Activated naive CD8-positive, alpha-beta T cell treated with anti-CD3 and anti-CD28 coated beads, Interleukin-2, amount 10 ng/mL, durations not matched to agents 7 days and 5 days (primary cell): ENCODE measurements around the gene SGPP2. TPM values are rescaled to one million over a fixed set of nuclear protein-coding genes. Genes with fewer than 3 reads are reported as not detected.
"Not testable (repeated sequence)": the region's sequence is repeated elsewhere in the genome, so short reads cannot be mapped to it uniquely, and the experiment has no call there.

ENCODE experiments used
- ATAC-seq: fragments of 150-1000 bp; cut with Tn5 transposase; one replicate; pipeline ENCODE4 v1.10.0; 2021; ENCODE audit warnings: low read depth, moderate library complexity
- POLR2A ChIA-PET: fragments of 350-600 bp; sonication (Branson Sonifier 250); formaldehyde crosslinking; loops from one replicate; lab custom pipeline; 2021; ENCODE audit warnings: antibody characterized with exemption; lab: Charles Lee
- DNase-seq: peaks from one replicate; pipeline ENCODE4 v3.0.0; 2021
- H3K27ac Mint-ChIP-seq: one replicate; pipeline ENCODE4 v1.8.0; 2022; ENCODE audit warnings: mild to moderate bottlenecking, mixed read lengths
- H3K27me3 Mint-ChIP-seq: one replicate; pipeline ENCODE4 v1.8.0; 2022; ENCODE audit warnings: mild to moderate bottlenecking, moderate library complexity, mixed read lengths
- H3K36me3 Mint-ChIP-seq: one replicate; pipeline ENCODE4 v1.8.0; 2021; ENCODE audit warnings: mild to moderate bottlenecking, mixed read lengths
- H3K4me1 Mint-ChIP-seq: one replicate; pipeline ENCODE4 v1.8.0; 2021; ENCODE audit warnings: mixed read lengths
- H3K4me3 Mint-ChIP-seq: one replicate; pipeline ENCODE4 v1.8.0; 2022; ENCODE audit warnings: mild to moderate bottlenecking, moderate library complexity, mixed read lengths
- H3K9me3 Mint-ChIP-seq: one replicate; pipeline ENCODE4 v1.8.0; 2021; ENCODE audit warnings: mixed read lengths
- total RNA-seq, 2 experiments: library from RNA; stranded (reverse); gene quantifications; one replicate each; pipeline ENCODE4 v1.2.3, GENCODE V29; 2021

The SGPP2 gene
- 1 to 10 TPM in 1 of 2 experiments, under 1 TPM in 1; 0.89 to 1.2 TPM for total RNA-seq

GRCh38 chr2:222424276-222424728, at the start of gene SGPP2:
SGPP2 (plus strand) TSS chr2:222424543; CDS start chr2:222424603, 60 bp downstream.
- Mint-ChIP-seq H3K9me3 (peaks cover 2% of the 10 kb centered on the region), H3K27me3 (peaks cover 40% of the 10 kb centered on the region), H3K27ac (peak within 1 kb of the TSS; percentile 54), H3K4me3 (peak within 1 kb of the TSS; percentile 81), H3K36me3 (no peaks in the 10 kb centered on the region), H3K4me1 (peaks cover 10% of the 10 kb centered on the region)
- ATAC-seq (peak; percentile 32), DNase-seq (peak; percentile 31)
- POLR2A ChIA-PET = no interaction called here

GRCh38 chr2:222375798-222376197, 48.5 kb upstream of the SGPP2 start:
- no peaks in the 10 kb centered on the region for H3K27me3 Mint-ChIP-seq
- H3K27ac Mint-ChIP-seq = no peak overlapping the region
- POLR2A ChIA-PET = no interaction called here
- no peaks in the 10 kb centered on the region for H3K4me1 Mint-ChIP-seq
- no peaks in the 10 kb centered on the region for H3K36me3 Mint-ChIP-seq
- H3K4me3 Mint-ChIP-seq = no peak overlapping the region
- ATAC-seq (no peak), DNase-seq (no peak)
- H3K9me3 Mint-ChIP-seq = no peaks in the 10 kb centered on the region

- no peak for ATAC-seq
- no peaks in the 10 kb centered on the region for H3K4me1 Mint-ChIP-seq
- H3K4me3 Mint-ChIP-seq = no peak overlapping the region
- POLR2A ChIA-PET = no interaction called here
- no peaks in the 10 kb centered on the region for H3K36me3 Mint-ChIP-seq
- no peak overlapping the region for H3K27ac Mint-ChIP-seq
- no peak for DNase-seq
- H3K9me3 Mint-ChIP-seq = no peaks in the 10 kb centered on the region
- no peaks in the 10 kb centered on the region for H3K27me3 Mint-ChIP-seq
Observed at GRCh38 chr2:222380456-222380855, 43.9 kb upstream of the SGPP2 start.

GRCh38 chr2:222381566-222381965, 42.8 kb upstream of the SGPP2 start:
- DNase-seq = no peak
- ATAC-seq = no peak
- Mint-ChIP-seq H3K4me3 (no peak overlapping the region), H3K4me1 (no peaks in the 10 kb centered on the region), H3K36me3 (no peaks in the 10 kb centered on the region), H3K9me3 (no peaks in the 10 kb centered on the region), H3K27ac (no peak overlapping the region), H3K27me3 (no peaks in the 10 kb centered on the region)
- POLR2A ChIA-PET = interaction anchor here (0.6 kb wide), 1 partner anchor 63 kb away, joined by 4 read pairs; no protein-coding TSS in a partner anchor

- no peaks in the 10 kb centered on the region for H3K36me3 Mint-ChIP-seq
- POLR2A ChIA-PET = interaction anchor here (0.6 kb wide), 1 partner anchor 432 kb away, joined by 3 read pairs; no protein-coding TSS in a partner anchor
- no peak overlapping the region for H3K27ac Mint-ChIP-seq
- H3K27me3 Mint-ChIP-seq = no peaks in the 10 kb centered on the region
- no peak for ATAC-seq
- no peaks in the 10 kb centered on the region for H3K4me1 Mint-ChIP-seq
- H3K4me3 Mint-ChIP-seq = no peak overlapping the region
- DNase-seq = no peak
- no peaks in the 10 kb centered on the region for H3K9me3 Mint-ChIP-seq
Observed at GRCh38 chr2:222383255-222383654, 41.1 kb upstream of the SGPP2 start.

- Mint-ChIP-seq H3K27me3 (no peaks in the 10 kb centered on the region), H3K36me3 (no peaks in the 10 kb centered on the region), H3K27ac (no peak overlapping the region), H3K4me1 (no peaks in the 10 kb centered on the region), H3K4me3 (no peak overlapping the region), H3K9me3 (no peaks in the 10 kb centered on the region)
- POLR2A ChIA-PET = no interaction called here
- DNase-seq (no peak), ATAC-seq (no peak)
Observed at GRCh38 chr2:222391743-222392285, 32.5 kb upstream of the SGPP2 start.

GRCh38 chr2:222393733-222394267, 30.5 kb upstream of the SGPP2 start:
- DNase-seq = no peak
- Mint-ChIP-seq H3K4me3 (no peak overlapping the region), H3K4me1 (no peaks in the 10 kb centered on the region), H3K27me3 (no peaks in the 10 kb centered on the region), H3K27ac (no peak overlapping the region), H3K9me3 (no peaks in the 10 kb centered on the region), H3K36me3 (no peaks in the 10 kb centered on the region)
- POLR2A ChIA-PET = no interaction called here
- no peak for ATAC-seq

GRCh38 chr2:222398446-222398885, 25.9 kb upstream of the SGPP2 start:
- Mint-ChIP-seq H3K27ac (no peak overlapping the region), H3K9me3 (no peaks in the 10 kb centered on the region), H3K27me3 (no peaks in the 10 kb centered on the region), H3K4me1 (no peaks in the 10 kb centered on the region), H3K36me3 (no peaks in the 10 kb centered on the region), H3K4me3 (no peak overlapping the region)
- POLR2A ChIA-PET = no interaction called here
- DNase-seq (no peak), ATAC-seq (no peak)

GRCh38 chr2:222399038-222399783, 25.1 kb upstream of the SGPP2 start:
- H3K27me3 Mint-ChIP-seq = no peaks in the 10 kb centered on the region
- ATAC-seq = no peak
- no peak overlapping the region for H3K4me3 Mint-ChIP-seq
- H3K4me1 Mint-ChIP-seq = no peaks in the 10 kb centered on the region
- H3K9me3 Mint-ChIP-seq = no peaks in the 10 kb centered on the region
- no peak for DNase-seq
- no peaks in the 10 kb centered on the region for H3K36me3 Mint-ChIP-seq
- no peak overlapping the region for H3K27ac Mint-ChIP-seq
- POLR2A ChIA-PET = no interaction called here

- no peaks in the 10 kb centered on the region for H3K4me1 Mint-ChIP-seq
- H3K36me3 Mint-ChIP-seq = no peaks in the 10 kb centered on the region
- no peak overlapping the region for H3K27ac Mint-ChIP-seq
- H3K9me3 Mint-ChIP-seq = no peaks in the 10 kb centered on the region
- POLR2A ChIA-PET = no interaction called here
- H3K4me3 Mint-ChIP-seq = no peak overlapping the region
- H3K27me3 Mint-ChIP-seq = no peaks in the 10 kb centered on the region
- ATAC-seq = no peak
- DNase-seq = no peak
Observed at GRCh38 chr2:222404151-222404905, 20.0 kb upstream of the SGPP2 start.

GRCh38 chr2:222408684-222409083, 15.7 kb upstream of the SGPP2 start:
- Mint-ChIP-seq H3K27ac (no peak overlapping the region), H3K4me3 (no peak overlapping the region), H3K36me3 (no peaks in the 10 kb centered on the region), H3K4me1 (no peaks in the 10 kb centered on the region), H3K27me3 (peaks cover 4% of the 10 kb centered on the region), H3K9me3 (peaks cover 4% of the 10 kb centered on the region)
- POLR2A ChIA-PET = no interaction called here
- DNase-seq (no peak), ATAC-seq (no peak)

GRCh38 chr2:222410534-222410933, 13.8 kb upstream of the SGPP2 start:
- H3K4me3 Mint-ChIP-seq = no peak overlapping the region
- H3K27ac Mint-ChIP-seq = no peak overlapping the region
- no peak for ATAC-seq
- H3K27me3 Mint-ChIP-seq = peaks cover 4% of the 10 kb centered on the region
- no peak for DNase-seq
- H3K4me1 Mint-ChIP-seq = no peaks in the 10 kb centered on the region
- H3K9me3 Mint-ChIP-seq = peaks cover 4% of the 10 kb centered on the region
- POLR2A ChIA-PET = no interaction called here
- no peaks in the 10 kb centered on the region for H3K36me3 Mint-ChIP-seq

GRCh38 chr2:222412334-222412733, 12.0 kb upstream of the SGPP2 start:
- H3K4me3 Mint-ChIP-seq, H3K9me3 Mint-ChIP-seq, H3K27me3 Mint-ChIP-seq, H3K36me3 Mint-ChIP-seq, ATAC-seq, H3K27ac Mint-ChIP-seq, DNase-seq, POLR2A ChIA-PET, H3K4me1 Mint-ChIP-seq: not testable (repeated sequence)
